Body of pancreas (tissue), 4 donors: Measurements from ENCODE around the gene DNAAF9.

Source experiments
- CTCF ChIP-seq, 7 experiments: fragments of 450-650 bp in 4 of 7; fragments of 200-600 bp in 3 of 7; sonication (generic) in 3 of 7; IDR thresholded peaks; one replicate each; pipeline ENCODE4 v1.5.1; 2016 to 2019; ENCODE audit warnings: antibody characterized with exemption in 7 of 7
- POLR2A ChIP-seq, 3 donors: fragments of 450-650 bp; IDR thresholded peaks; one replicate each; pipeline ENCODE4 v1.6.1; 2016; ENCODE audit warnings: antibody characterized with exemption in 3 of 3, mild to moderate bottlenecking in 2 of 3

- TF ChIP-seq CTCF (IDR thresholded peaks at IDR 0.05) = no peak
- no peak for TF ChIP-seq POLR2A (IDR thresholded peaks at IDR 0.05)
Observed at GRCh38 chr20:3371754-3372153, 35.7 kb downstream of the DNAAF9 start.
